AG09319 (cell line): ENCODE results near the gene PSMD2.

Experiments
- DNase-seq: peaks from one replicate; pipeline ENCODE4 v3.0.0-alpha.2; 2010; ENCODE audit warnings: low read depth; ENCODE audit errors: extremely low read depth
- CTCF ChIP-seq: IDR thresholded peaks from 2 replicates; pipeline ENCODE4 v1.5.1; 2011; ENCODE audit warnings: low read depth, mild to moderate bottlenecking, inconsistent platforms, low read length, moderate library complexity

The PSMD2 gene

GRCh38 chr3:184349563-184350470, 50.8 kb downstream of the PSMD2 start:
- no peak for DNase-seq
- no peak for TF ChIP-seq CTCF

- DNase-seq: no peak
Observed at GRCh38 chr3:184350618-184351017, 51.6 kb downstream of the PSMD2 start.

GRCh38 chr3:184351511-184352148, 52.6 kb downstream of the PSMD2 start:
- no peak for DNase-seq
- no peak for TF ChIP-seq CTCF

More at GRCh38 chr3:184350618-184351017, 51.6 kb downstream of the PSMD2 start:
- no peak for TF ChIP-seq CTCF

- TF ChIP-seq CTCF: no peak
- no peak for DNase-seq
Observed at GRCh38 chr3:184352149-184352785, 53.2 kb downstream of the PSMD2 start.

GRCh38 chr3:184352897-184353545, 54.0 kb downstream of the PSMD2 start:
- TF ChIP-seq CTCF: no peak
- DNase-seq: no peak

- no peak for TF ChIP-seq CTCF
- no peak for DNase-seq
Observed at GRCh38 chr3:184353546-184353941, 54.5 kb downstream of the PSMD2 start.
